Panc1 (cell line): ENCODE measurements around the gene KLHL3. TPM values are rescaled to one million over a fixed set of nuclear protein-coding genes. Genes with fewer than 3 reads are reported as not detected.

ENCODE experiments used
- ATAC-seq: fragments of 200-7000 bp; cut with Tn5 transposase; 2 replicates; pipeline ENCODE4 v1.9.1; 2020; ENCODE audit warnings: mild to moderate bottlenecking, moderate library complexity
- BruUV-seq: library from RNA; stranded (reverse); fragments of 400-500 nt; replicated peaks from 2 replicates; lab custom pipeline; 2021; lab: Mats Ljungman, UMichigan
- CTCF ChIA-PET: fragments of 300-600 bp; sonication (Branson Sonifier 250); formaldehyde crosslinking; loops from one replicate; lab custom pipeline; 2022; ENCODE audit warnings: antibody characterized with exemption; lab: Charles Lee
- POLR2A ChIA-PET: fragments of 300-600 bp; sonication (Branson Sonifier 250); formaldehyde crosslinking; loops from one replicate; lab custom pipeline; 2022; ENCODE audit warnings: antibody characterized with exemption; lab: Charles Lee
- DNase-seq: peaks from one replicate; pipeline ENCODE4 v3.0.0-alpha.2; 2010; ENCODE audit warnings: low read depth, low spot score
- H3K27ac ChIP-seq: 2 replicates; pipeline ENCODE4 v1.5.1; 2011; ENCODE audit warnings: mild to moderate bottlenecking, low read length, inconsistent platforms
- H3K27me3 ChIP-seq: fragments of 200-500 bp; sonication (Bioruptor generic); 2 replicates; pipeline ENCODE4 v1.6.0; 2014; ENCODE audit warnings: low read length, inconsistent platforms; ENCODE audit not compliant: control insufficient read depth, insufficient read depth
- H3K36me3 ChIP-seq: fragments of 200-500 bp; sonication (Bioruptor generic); 2 replicates; pipeline ENCODE4 v1.5.1; 2014; ENCODE audit warnings: inconsistent platforms, mild to moderate bottlenecking, low read length, moderate library complexity; ENCODE audit not compliant: control insufficient read depth, insufficient read depth
- H3K4me1 ChIP-seq: 2 replicates; pipeline ENCODE4 v1.5.1; 2011; ENCODE audit warnings: inconsistent platforms, mild to moderate bottlenecking, low read length, moderate library complexity; ENCODE audit not compliant: control insufficient read depth, insufficient read depth
- H3K4me3 ChIP-seq, 2 experiments: 2 replicates each; pipeline ENCODE4 v1.5.1; 2011 to 2012; ENCODE audit warnings: low read depth in 2 of 2, low read length in 2 of 2, mild to moderate bottlenecking in 2 of 2, inconsistent platforms in 1 of 2, moderate library complexity in 1 of 2
- H3K9me3 ChIP-seq: fragments of 200-500 bp; sonication (Bioruptor generic); 2 replicates; pipeline ENCODE4 v1.5.1; 2014; ENCODE audit warnings: low read depth, mild to moderate bottlenecking, inconsistent platforms, low read length, moderate library complexity; ENCODE audit not compliant: control insufficient read depth, insufficient read depth
- CTCF ChIP-seq: fragments of 450-650 bp; IDR thresholded peaks from 2 replicates; pipeline ENCODE4 v1.5.1; 2017; ENCODE audit warnings: mild to moderate bottlenecking
- POLR2AphosphoS5 ChIP-seq: IDR thresholded peaks from 2 replicates; pipeline ENCODE4 v1.6.1; 2012; ENCODE audit warnings: mild to moderate bottlenecking, low read depth, low read length, moderate library complexity
- REST ChIP-seq, 2 experiments: IDR thresholded peaks; 2 replicates each; pipeline ENCODE4 v1.6.1; 2011 to 2012; ENCODE audit warnings: low read depth in 2 of 2, control low read depth in 1 of 2, low read length in 1 of 2, mild to moderate bottlenecking in 1 of 2, moderate library complexity in 1 of 2; ENCODE audit not compliant: insufficient read depth in 1 of 2
- SIN3A ChIP-seq: IDR thresholded peaks from 2 replicates; pipeline ENCODE4 v1.6.1; 2012; ENCODE audit warnings: low read depth, mild to moderate bottlenecking, low read length, moderate library complexity, borderline replicate concordance; ENCODE audit not compliant: insufficient read depth
- TCF7L2 ChIP-seq: IDR thresholded peaks from 2 replicates; pipeline ENCODE4 v1.6.1; 2011; ENCODE audit warnings: mild to moderate bottlenecking, low read depth, low read length, inconsistent platforms
- in situ Hi-C: cut with HindIII; loops from 2 replicates; pipeline ENCODE4 v1.10.0; 2016; ENCODE audit warnings: low sequenced_read_pairs, low pct_unique_long_range_greater_than_20kb
- intact Hi-C: fragments of 100-400 bp; cut with micrococcal nuclease; formaldehyde crosslinking; loops from one replicate; pipeline ENCODE4 v1.10.0; 2022; ENCODE audit not compliant: unreplicated experiment
- total RNA-seq: library from RNA; stranded (reverse); gene quantifications from one replicate; pipeline ENCODE4 v1.2.1, GENCODE V29; 2021; ENCODE audit not compliant: unreplicated experiment

KLHL3 gene
- total RNA-seq, 1 experiment from 2014 or later, result 1.9 TPM

GRCh38 chr5:137656558-137656957 is 79.3 kb downstream of the KLHL3 start:
- in situ Hi-C loops (no loop called here), intact Hi-C loops (no loop called here)
- Histone ChIP-seq H3K4me1 (no peaks in the 10 kb centered on the region), H3K36me3 (no peaks in the 10 kb centered on the region), H3K27me3 (no peaks in the 10 kb centered on the region; the same call in 1 of the 2 replicates), H3K9me3 (no peaks in the 10 kb centered on the region), H3K27ac (no peak overlapping the region), H3K4me3 (no peak overlapping the region)
- CTCF ChIA-PET, result no interaction called here
- DNase-seq (no peak), ATAC-seq (no peak)
- BruUV-seq, result no TSS peak
- POLR2A ChIA-PET, result no interaction called here
- TF ChIP-seq CTCF (no peak), TCF7L2 (no peak), POLR2AphosphoS5 (no peak), SIN3A (no peak), REST (IDR thresholded peaks at IDR 0.05; ENCODE audit: insufficient read depth in 1 of 2, low read depth in 2 of 2, low read length in 1 of 2) (no peak)

GRCh38 chr5:137651022-137651421 is 84.9 kb downstream of the KLHL3 start:
- Histone ChIP-seq H3K4me3 (no peak overlapping the region), H3K27ac (no peak overlapping the region), H3K27me3 (no peaks in the 10 kb centered on the region; the same call in 1 of the 2 replicates), H3K4me1 (no peaks in the 10 kb centered on the region), H3K36me3 (no peaks in the 10 kb centered on the region), H3K9me3 (no peaks in the 10 kb centered on the region)
- ATAC-seq, result no peak
- no TSS peak for BruUV-seq
- intact Hi-C loops (no loop called here), in situ Hi-C loops (no loop called here)
- CTCF ChIA-PET, result no interaction called here
- no peak for DNase-seq
- POLR2A ChIA-PET, result no interaction called here
- TF ChIP-seq TCF7L2 (no peak), POLR2AphosphoS5 (no peak), CTCF (no peak), REST (IDR thresholded peaks at IDR 0.05; ENCODE audit: insufficient read depth in 1 of 2, low read depth in 2 of 2, low read length in 1 of 2) (no peak), SIN3A (no peak)
